Body of pancreas (tissue), 4 donors: ENCODE measurements around the gene TNP1. TPM values are rescaled to one million over a fixed set of nuclear protein-coding genes. Genes with fewer than 3 reads are reported as not detected.

ENCODE experiments used
- ATAC-seq: fragments of 150-250 bp; one replicate; pipeline ENCODE4 v1.9.1; 2016
- DNase-seq, 4 donors: peaks; one replicate each; pipeline ENCODE4 v3.0.0-alpha.2; 2019
- H3K27ac ChIP-seq, 4 donors: fragments of 200-600 bp; sonication (generic); 1 replicate in 3 of 4; 2 replicates in 1 of 4; pipeline versions ENCODE4 v1.5.1 to v1.6.1; 2016 to 2019; ENCODE audit warnings: mild to moderate bottlenecking in 1 of 4, mixed read lengths in 1 of 4, moderate library complexity in 1 of 4
- H3K27me3 ChIP-seq, 2 donors: fragments of 200-600 bp; sonication (generic); one replicate each; pipeline ENCODE4 v1.6.0; 2016; ENCODE audit warnings: mild to moderate bottlenecking in 1 of 2
- H3K36me3 ChIP-seq, 2 donors: fragments of 200-600 bp; sonication (generic); replicated peaks in 1 of 2; 2 replicates each; pipeline ENCODE4 v1.5.1; 2016; ENCODE audit warnings: low read depth in 2 of 2; ENCODE audit not compliant: insufficient read depth in 1 of 2
- H3K4me1 ChIP-seq: fragments of 200-600 bp; sonication (generic); one replicate; pipeline ENCODE4 v1.6.0; 2016
- H3K4me3 ChIP-seq, 2 donors: fragments of 200-600 bp; sonication (generic); 1 replicate in 1 of 2; 2 replicates in 1 of 2; pipeline ENCODE4 v1.5.1; 2016 to 2019
- H3K9me3 ChIP-seq, 3 donors: fragments of 200-600 bp; sonication (generic); 1 replicate in 2 of 3; 2 replicates in 1 of 3; pipeline ENCODE4 v1.5.1; 2016
- CTCF ChIP-seq, 7 experiments: fragments of 450-650 bp in 4 of 7; fragments of 200-600 bp in 3 of 7; sonication (generic) in 3 of 7; IDR thresholded peaks; one replicate each; pipeline ENCODE4 v1.5.1; 2016 to 2019; ENCODE audit warnings: antibody characterized with exemption in 7 of 7
- POLR2A ChIP-seq, 3 donors: fragments of 450-650 bp; IDR thresholded peaks; one replicate each; pipeline ENCODE4 v1.6.1; 2016; ENCODE audit warnings: antibody characterized with exemption in 3 of 3, mild to moderate bottlenecking in 2 of 3
- WGBS, 2 donors: methylation state at CpG; one replicate each; pipeline ENCODE4 v1.1.5; 2017; 5-methylcytosine and 5-hydroxymethylcytosine counted together
- intact Hi-C: fragments of 100-400 bp; cut with DNase I; formaldehyde crosslinking; loops from one replicate; pipeline ENCODE4 v1.15.1; 2023
- total RNA-seq, 2 donors: library from RNA; depleted of rRNA; stranded (reverse); fragments of >200 nt; gene quantifications; one replicate each; pipeline ENCODE4 v1.1.0, GENCODE V29; 2016

TNP1 gene
- total RNA-seq, 2 donors from 2014 or later: not detected

DNA sequence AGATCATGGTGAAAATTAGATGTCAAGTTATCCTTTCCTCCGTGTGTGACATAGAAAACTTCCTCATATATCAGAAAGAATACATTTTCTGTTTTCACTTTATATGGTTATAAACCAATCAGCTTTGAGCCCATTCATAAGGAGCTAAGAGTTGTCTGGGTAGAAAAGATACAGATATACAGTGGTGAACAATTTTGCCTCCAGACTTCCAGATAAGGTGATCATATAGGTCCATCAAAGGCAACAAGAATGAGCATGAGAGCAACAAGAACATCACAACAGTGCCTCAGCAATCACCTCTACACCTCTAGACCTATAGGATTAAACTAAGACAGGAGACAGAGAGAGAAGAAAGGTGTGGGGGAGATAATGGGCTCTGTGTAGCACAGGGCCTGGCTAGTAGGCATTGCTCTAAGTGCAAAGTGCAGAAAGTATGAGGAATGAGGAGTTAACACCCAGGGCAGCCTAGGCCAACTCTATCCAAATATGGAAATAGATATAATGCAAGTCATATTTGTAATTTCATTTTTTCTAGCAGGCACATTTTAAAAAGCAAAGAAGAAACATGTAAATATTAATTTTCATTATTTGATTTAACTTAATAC is 8.3 kb downstream of the TNP1 start:
- no peak for TF ChIP-seq CTCF (IDR thresholded peaks at IDR 0.05)
- TF ChIP-seq POLR2A (IDR thresholded peaks at IDR 0.05): no peak
- Histone ChIP-seq H3K36me3 (no peaks in the 10 kb centered on the region), H3K4me1 (peaks cover 7% of the 10 kb centered on the region), H3K4me3 (no peak overlapping the region), H3K27me3 (no peaks in the 10 kb centered on the region), H3K27ac (no peak overlapping the region), H3K9me3 (no peaks in the 10 kb centered on the region)
- intact Hi-C loops: no loop called here
- ATAC-seq: no peak
- WGBS, 2 donors: 48 to 67% methylated on average over 1 of the region's 1 CpG
- no peak for DNase-seq

DNA sequence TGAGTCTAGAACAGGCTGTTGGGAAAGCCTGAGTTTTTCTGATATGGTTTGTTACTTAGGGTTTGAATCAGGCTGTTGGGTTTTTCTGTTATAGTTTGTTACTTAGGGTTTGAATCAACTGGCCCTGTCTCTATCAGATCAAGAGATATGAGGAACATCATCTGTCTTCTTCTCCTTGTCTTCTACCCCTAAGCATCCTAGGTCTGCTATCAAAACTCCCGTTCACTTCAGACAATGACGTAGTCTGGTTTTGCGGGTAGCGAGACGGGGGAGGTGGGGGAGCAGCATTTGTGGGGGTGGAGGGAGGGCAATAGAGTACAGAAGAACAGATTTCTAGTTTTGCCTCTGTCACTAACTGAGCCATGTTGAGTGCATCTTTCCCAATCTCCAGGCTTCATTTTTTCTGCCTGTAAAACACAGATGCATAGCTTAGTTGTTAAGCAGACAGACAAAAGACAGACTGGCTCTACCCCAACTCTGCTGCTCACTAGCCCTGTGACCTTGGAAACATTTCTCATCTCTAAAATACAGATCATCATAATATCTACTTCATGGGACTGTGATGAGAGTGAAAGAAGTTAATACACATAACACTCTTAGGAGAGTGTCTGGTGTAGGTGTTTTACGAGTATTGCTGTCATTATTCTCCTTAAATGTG is 9.1 kb downstream of the TNP1 start:
- no peak for TF ChIP-seq POLR2A (IDR thresholded peaks at IDR 0.05)
- no peak for TF ChIP-seq CTCF (IDR thresholded peaks at IDR 0.05)
- DNase-seq: no peak
- intact Hi-C loops: no loop called here
- WGBS, 2 donors: 83 to 95% methylated on average over 6 of the region's 6 CpGs
- no peaks in the 10 kb centered on the region for H3K36me3 ChIP-seq
- no peaks in the 10 kb centered on the region for H3K27me3 ChIP-seq
- H3K9me3 ChIP-seq: no peaks in the 10 kb centered on the region
- H3K27ac ChIP-seq: no peak overlapping the region
- H3K4me1 ChIP-seq: peaks cover 7% of the 10 kb centered on the region
- H3K4me3 ChIP-seq: no peak overlapping the region
- no peak for ATAC-seq

- no peaks in the 10 kb centered on the region for H3K27me3 ChIP-seq
- DNase-seq (peak; percentile 58 to 82 (median 66)), ATAC-seq (peak; percentile 67)
- TF ChIP-seq POLR2A (IDR thresholded peaks at IDR 0.05): no peak
- no peak for TF ChIP-seq CTCF (IDR thresholded peaks at IDR 0.05)
- intact Hi-C loops: no loop called here
- H3K27ac ChIP-seq: no peak overlapping the region
- H3K4me3 ChIP-seq: no peak overlapping the region
- WGBS, 2 donors: 27 to 28% methylated on average over 9 to 10 of the region's 10 CpGs
- H3K4me1 ChIP-seq: peaks cover 7% of the 10 kb centered on the region
- H3K36me3 ChIP-seq: no peaks in the 10 kb centered on the region
- H3K9me3 ChIP-seq: no peaks in the 10 kb centered on the region
Measured at GRCh38 chr2:216849987-216850386, 9.9 kb downstream of the TNP1 start.

DNA sequence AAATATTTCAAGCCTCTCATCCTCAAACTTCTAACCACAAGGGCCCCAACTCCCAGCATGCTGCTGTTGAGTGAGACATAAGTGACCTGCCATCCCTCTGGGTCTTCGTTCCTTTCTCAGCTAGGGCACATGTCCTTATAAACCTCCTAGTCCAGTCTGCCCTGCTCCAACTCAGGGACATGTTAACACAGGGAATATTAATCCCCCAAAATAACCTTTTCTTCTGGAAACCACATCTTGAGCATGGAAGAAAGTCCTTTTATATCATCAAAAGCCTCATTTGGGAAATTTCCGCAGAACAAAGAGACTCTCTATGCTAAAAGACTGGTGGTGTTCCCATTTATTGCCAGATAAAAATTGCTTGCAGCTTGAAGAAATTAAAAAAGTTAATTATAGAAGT is 14.4 kb downstream of the TNP1 start:
- Histone ChIP-seq H3K4me1 (peaks cover 7% of the 10 kb centered on the region), H3K9me3 (no peaks in the 10 kb centered on the region), H3K4me3 (no peak overlapping the region), H3K27me3 (no peaks in the 10 kb centered on the region), H3K27ac (no peak overlapping the region), H3K36me3 (no peaks in the 10 kb centered on the region)
- ATAC-seq (no peak), DNase-seq (no peak)
- intact Hi-C loops: no loop called here
- 81 to 91% methylated on average over 2 of the region's 2 CpGs for WGBS, 2 donors
- no peak for TF ChIP-seq CTCF (IDR thresholded peaks at IDR 0.05)
- TF ChIP-seq POLR2A (IDR thresholded peaks at IDR 0.05): no peak

GRCh38 chr2:216842636-216843035 is 17.2 kb downstream of the TNP1 start:
- ATAC-seq (no peak), DNase-seq (peak in 3 of 4 donors; percentile 16 to 20 (median 16))
- Histone ChIP-seq H3K4me1 (no peaks in the 10 kb centered on the region), H3K27me3 (no peaks in the 10 kb centered on the region), H3K27ac (no peak overlapping the region), H3K4me3 (no peak overlapping the region), H3K9me3 (no peaks in the 10 kb centered on the region), H3K36me3 (no peaks in the 10 kb centered on the region)
- TF ChIP-seq CTCF (IDR thresholded peaks at IDR 0.05) (no peak), POLR2A (IDR thresholded peaks at IDR 0.05) (no peak)
- 78 to 80% methylated on average over 10 of the region's 10 CpGs for WGBS, 2 donors
- intact Hi-C loops: no loop called here
